ENCODE results near the gene HIVEP3. TPM values are rescaled to one million over a fixed set of nuclear protein-coding genes. Genes with fewer than 3 reads are reported as not detected.

Gene HIVEP3
- total RNA-seq, 4 donors from 2014 or later, result 5.3 to 17.3 (median 9.1) TPM

- H3K4me3 ChIP-seq (ENCODE audit: low read depth, poor library complexity, severe bottlenecking), result no peak overlapping the region
- DNase-seq (ENCODE audit: low spot score in 2 of 2), result no peak
- intact Hi-C loops (cut with DNase I; ENCODE audit: low total_unique reads), result no loop called here
- WGBS, 2 donors, result 94 to 95% methylated on average over 4 of the region's 4 CpGs
- TF ChIP-seq POLR2A (IDR thresholded peaks at IDR 0.05) (no peak), CTCF (IDR thresholded peaks at IDR 0.05) (no peak)
These were observed 54.2 kb downstream of the HIVEP3 start for GRCh38 chr1:41864471-41865040.

GRCh38 chr1:41863718-41864117 lies 55.0 kb downstream of the HIVEP3 start:
- TF ChIP-seq CTCF (IDR thresholded peaks at IDR 0.05) (no peak), POLR2A (IDR thresholded peaks at IDR 0.05) (no peak)
- intact Hi-C loops (cut with DNase I; ENCODE audit: low total_unique reads), result no loop called here
- no peak overlapping the region for H3K4me3 ChIP-seq (ENCODE audit: low read depth, poor library complexity, severe bottlenecking)
- DNase-seq (ENCODE audit: low spot score in 2 of 2), result no peak
- 92 to 95% methylated on average over 4 of the region's 4 CpGs for WGBS, 2 donors

DNA sequence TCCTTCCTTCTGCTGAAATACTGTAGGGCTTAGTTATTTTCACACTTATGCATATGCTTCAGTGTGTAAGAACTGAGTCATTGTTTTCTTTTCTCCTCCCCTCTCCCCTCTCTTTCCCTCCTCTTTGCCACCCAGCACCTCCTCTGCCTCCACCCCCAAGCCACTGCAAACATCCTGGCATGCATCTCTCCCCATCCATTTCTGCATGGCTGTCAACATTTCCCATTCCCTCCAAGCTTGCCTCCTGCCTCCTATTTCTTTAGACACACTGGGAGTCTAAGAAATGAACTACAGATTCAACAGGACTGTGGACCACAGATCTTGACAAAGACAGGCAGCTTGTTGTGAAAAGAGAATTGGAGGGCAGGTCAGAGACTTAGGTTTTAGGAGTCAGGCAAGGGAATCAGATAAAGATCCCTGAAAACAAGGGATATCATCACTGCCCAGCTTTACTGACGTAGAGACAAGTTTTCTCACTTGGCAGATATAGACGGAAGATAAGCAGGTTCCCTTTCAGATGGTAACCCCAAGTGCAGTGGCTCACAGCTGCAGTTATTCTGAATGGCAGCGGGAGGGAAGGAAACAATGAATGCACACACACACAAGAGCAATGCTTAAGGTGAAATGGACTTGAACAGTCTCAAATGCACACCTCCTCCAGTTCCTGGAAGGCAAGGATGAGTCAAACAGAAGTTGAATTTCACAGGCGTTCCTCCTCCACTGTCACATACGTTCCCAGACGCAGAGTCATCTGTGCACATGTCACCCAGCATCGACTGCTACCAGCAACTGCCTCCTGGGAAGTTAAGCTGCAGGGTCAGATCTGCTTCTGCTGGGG lies 56.1 kb downstream of the HIVEP3 start:
- intact Hi-C loops (cut with DNase I; ENCODE audit: low total_unique reads), result no loop called here
- TF ChIP-seq POLR2A (IDR thresholded peaks at IDR 0.05) (no peak), CTCF (IDR thresholded peaks at IDR 0.05) (no peak)
- DNase-seq (ENCODE audit: low spot score in 2 of 2), result no peak
- no peak overlapping the region for H3K4me3 ChIP-seq (ENCODE audit: low read depth, poor library complexity, severe bottlenecking)
- 41 to 44% methylated on average over 7 of the region's 7 CpGs for WGBS, 2 donors

GRCh38 chr1:41861535-41862383 lies 57.0 kb downstream of the HIVEP3 start:
- 48 to 53% methylated on average over 13 of the region's 13 CpGs for WGBS, 2 donors
- H3K4me3 ChIP-seq (ENCODE audit: low read depth, poor library complexity, severe bottlenecking), result no peak overlapping the region
- TF ChIP-seq CTCF (IDR thresholded peaks at IDR 0.05) (no peak), POLR2A (IDR thresholded peaks at IDR 0.05) (no peak)
- DNase-seq (ENCODE audit: low spot score in 2 of 2), result no peak
- intact Hi-C loops (cut with DNase I; ENCODE audit: low total_unique reads), result no loop called here

- WGBS, 2 donors, result 47 to 54% methylated on average over 8 of the region's 8 CpGs
- no peak for DNase-seq (ENCODE audit: low spot score in 2 of 2)
- no peak overlapping the region for H3K4me3 ChIP-seq (ENCODE audit: low read depth, poor library complexity, severe bottlenecking)
- TF ChIP-seq CTCF (IDR thresholded peaks at IDR 0.05), result no peak
- intact Hi-C loops (cut with DNase I; ENCODE audit: low total_unique reads), result no loop called here
These were observed 58.0 kb downstream of the HIVEP3 start for GRCh38 chr1:41860771-41861170.

Measured in lower leg skin (tissue), 4 donors.